Activated effector memory CD4-positive, alpha-beta T cell treated with Interleukin-2 at 50 U/mL for 16 hours (primary cell): ENCODE measurements around the gene NDUFB3.

ENCODE experiments used
- DNase-seq: peaks from one replicate; pipeline ENCODE4 v3.0.0-alpha.2; 2020

The NDUFB3 gene

DNA sequence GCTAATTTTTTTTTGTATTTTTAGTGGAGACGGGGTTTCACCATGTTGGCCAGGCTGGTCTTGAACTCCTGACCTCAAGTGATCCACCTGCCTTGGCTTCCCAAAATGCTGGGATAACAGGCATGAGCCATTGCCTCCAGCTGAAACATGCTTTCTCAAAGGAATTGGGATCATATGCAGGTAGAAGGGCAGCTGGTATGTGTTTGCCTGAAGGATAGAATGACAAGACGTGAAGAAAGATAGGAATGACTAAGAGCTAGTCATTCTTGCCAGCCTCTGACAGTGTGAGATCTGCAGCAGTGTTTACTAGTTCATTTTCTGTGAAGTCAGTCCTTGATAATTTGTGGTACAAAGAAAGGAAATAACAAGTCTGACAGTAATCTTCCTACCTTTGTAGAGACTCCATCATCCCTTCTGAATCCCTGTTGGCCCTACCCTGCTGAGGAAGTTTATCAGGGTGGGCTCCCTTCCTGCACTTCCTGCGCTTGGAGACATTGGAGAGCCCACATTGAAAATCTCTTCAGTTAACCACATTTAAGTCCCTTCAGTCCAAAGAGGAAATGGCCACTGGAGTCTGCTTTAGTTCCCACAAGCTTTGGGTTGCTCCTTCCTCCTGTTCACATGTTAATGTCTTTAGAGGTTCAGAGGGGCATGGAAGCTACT lies 58.9 kb downstream of the NDUFB3 start:
- peak; percentile 28 for DNase-seq

DNA sequence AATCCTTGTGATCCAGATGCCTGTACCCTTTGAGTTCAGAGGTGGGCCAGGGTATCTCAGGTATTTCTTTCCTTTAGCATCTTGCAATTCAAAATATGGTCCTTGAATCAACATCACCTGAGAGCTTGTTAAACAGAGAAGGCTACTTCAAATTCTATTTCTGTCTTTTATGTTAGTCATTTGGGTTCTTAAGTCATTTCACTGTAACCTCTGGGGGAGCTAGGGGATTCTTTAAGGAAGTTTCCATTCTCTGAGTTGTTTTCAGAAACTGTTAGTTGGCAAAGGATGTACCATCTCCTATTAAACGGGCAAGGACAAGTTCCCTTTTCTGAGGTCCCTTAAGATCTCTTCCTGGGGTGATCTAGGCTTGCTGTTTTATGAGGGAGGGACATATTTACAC lies 60.7 kb downstream of the NDUFB3 start:
- no peak for DNase-seq
